ENCODE results near the gene TRIP6.

GRCh38 chr7:100819586-100819985, 47.6 kb upstream of the TRIP6 start:
- TF ChIP-seq, protein P1, sequence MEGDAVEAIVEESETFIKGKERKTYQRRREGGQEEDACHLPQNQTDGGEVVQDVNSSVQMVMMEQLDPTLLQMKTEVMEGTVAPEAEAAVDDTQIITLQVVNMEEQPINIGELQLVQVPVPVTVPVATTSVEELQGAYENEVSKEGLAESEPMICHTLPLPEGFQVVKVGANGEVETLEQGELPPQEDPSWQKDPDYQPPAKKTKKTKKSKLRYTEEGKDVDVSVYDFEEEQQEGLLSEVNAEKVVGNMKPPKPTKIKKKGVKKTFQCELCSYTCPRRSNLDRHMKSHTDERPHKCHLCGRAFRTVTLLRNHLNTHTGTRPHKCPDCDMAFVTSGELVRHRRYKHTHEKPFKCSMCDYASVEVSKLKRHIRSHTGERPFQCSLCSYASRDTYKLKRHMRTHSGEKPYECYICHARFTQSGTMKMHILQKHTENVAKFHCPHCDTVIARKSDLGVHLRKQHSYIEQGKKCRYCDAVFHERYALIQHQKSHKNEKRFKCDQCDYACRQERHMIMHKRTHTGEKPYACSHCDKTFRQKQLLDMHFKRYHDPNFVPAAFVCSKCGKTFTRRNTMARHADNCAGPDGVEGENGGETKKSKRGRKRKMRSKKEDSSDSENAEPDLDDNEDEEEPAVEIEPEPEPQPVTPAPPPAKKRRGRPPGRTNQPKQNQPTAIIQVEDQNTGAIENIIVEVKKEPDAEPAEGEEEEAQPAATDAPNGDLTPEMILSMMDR (IDR thresholded peaks at IDR 0.05; ENCODE audit: insufficient read depth, low read depth, low read length): no peak
- TF ChIP-seq EZH2 (IDR thresholded peaks at IDR 0.05; ENCODE audit: insufficient read depth, low read length): no peak

Data from astrocyte (in vitro differentiated cells and primary cell).